ENCODE measurements around the gene OXCT1. TPM values are rescaled to one million over a fixed set of nuclear protein-coding genes. Genes with fewer than 3 reads are reported as not detected.

The OXCT1 gene
- total RNA-seq, 2 donors from 2014 or later: 32.8 to 161 TPM

DNA sequence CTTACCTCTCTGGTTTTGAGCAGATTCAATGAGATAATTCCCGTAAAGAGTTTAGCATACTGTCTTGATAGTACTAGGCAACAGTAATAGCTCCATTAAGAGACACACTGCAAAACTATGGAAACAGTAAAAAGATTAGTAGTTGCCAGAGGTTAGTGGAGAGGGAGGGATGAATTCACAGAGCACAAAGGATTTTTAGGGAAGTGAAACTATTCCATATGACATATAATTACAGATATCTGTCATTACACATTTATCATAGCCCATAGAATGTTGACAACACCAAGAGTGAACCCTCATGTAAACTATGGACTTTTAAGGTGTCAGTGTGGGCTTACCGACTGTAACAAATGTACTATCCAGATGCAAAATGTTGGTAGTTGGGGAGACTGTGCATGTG, 183.5 kb downstream of the OXCT1 start:
- TF ChIP-seq CTCF (IDR thresholded peaks at IDR 0.05): no peak
- Histone ChIP-seq H3K27ac (no peak overlapping the region), H3K4me3 (no peak overlapping the region), H3K27me3 (no peaks in the 10 kb centered on the region), H3K4me1 (no peaks in the 10 kb centered on the region), H3K9me3 (no peaks in the 10 kb centered on the region), H3K36me3 (no peaks in the 10 kb centered on the region)
- DNase-seq (ENCODE audit: low spot score): no peak

- H3K4me3 ChIP-seq: no peak overlapping the region
- H3K36me3 ChIP-seq: no peaks in the 10 kb centered on the region
- H3K27me3 ChIP-seq: no peaks in the 10 kb centered on the region
- no peak overlapping the region for H3K27ac ChIP-seq
- H3K9me3 ChIP-seq: no peaks in the 10 kb centered on the region
- DNase-seq (ENCODE audit: low spot score): no peak
- no peak for TF ChIP-seq CTCF (IDR thresholded peaks at IDR 0.05)
- H3K4me1 ChIP-seq: no peaks in the 10 kb centered on the region
These were observed 184.0 kb downstream of the OXCT1 start for GRCh38 chr5:41686191-41686590.

DNA sequence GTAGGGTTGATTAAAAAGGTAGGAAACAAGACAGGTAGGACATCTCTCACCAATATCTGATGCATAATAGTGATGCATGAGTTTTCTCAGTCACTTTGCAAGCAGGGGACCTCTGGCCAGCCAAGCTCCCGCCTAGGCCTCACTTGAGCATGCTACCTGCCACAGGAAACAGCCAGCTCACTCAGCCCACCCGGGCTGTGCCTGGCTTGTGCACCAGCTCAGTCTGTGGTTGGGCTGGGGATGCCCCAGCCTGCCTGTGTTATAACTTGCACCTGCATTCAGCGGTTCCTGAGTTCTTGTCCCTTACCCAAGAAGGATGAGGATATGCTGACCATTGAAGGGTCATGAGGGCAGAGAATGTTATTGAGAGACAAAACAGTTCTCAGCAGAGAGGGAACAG, 187.0 kb downstream of the OXCT1 start:
- Histone ChIP-seq H3K4me3 (no peak overlapping the region), H3K9me3 (peaks cover 0 to 10% of the 10 kb centered on the region in 2 donors), H3K27ac (no peak overlapping the region), H3K27me3 (no peaks in the 10 kb centered on the region), H3K4me1 (no peaks in the 10 kb centered on the region), H3K36me3 (no peaks in the 10 kb centered on the region)
- no peak for TF ChIP-seq CTCF (IDR thresholded peaks at IDR 0.05)
- no peak for DNase-seq (ENCODE audit: low spot score)

DNA sequence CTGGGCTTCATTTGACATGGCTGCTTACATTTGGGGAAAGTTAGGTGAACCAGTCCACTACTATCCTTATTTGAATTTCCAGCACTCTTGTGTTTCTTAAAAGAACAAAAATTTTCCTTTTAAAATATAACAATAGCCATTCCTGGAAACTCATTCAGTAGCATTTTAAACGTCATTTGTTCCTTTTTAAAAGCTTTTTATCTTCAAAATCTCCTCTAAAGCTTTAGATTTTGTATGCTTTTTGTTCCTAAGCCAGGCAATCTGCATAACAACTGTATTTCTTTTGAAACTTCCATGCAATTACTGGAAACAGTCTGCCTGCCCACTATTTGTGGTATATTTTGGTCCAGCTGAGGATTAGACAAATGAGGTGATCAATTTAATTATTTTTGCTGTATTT, 187.6 kb downstream of the OXCT1 start:
- peaks cover 0 to 10% of the 10 kb centered on the region in 2 donors for H3K9me3 ChIP-seq
- TF ChIP-seq CTCF (IDR thresholded peaks at IDR 0.05): no peak
- H3K4me1 ChIP-seq: no peaks in the 10 kb centered on the region
- H3K27ac ChIP-seq: no peak overlapping the region
- no peak overlapping the region for H3K4me3 ChIP-seq
- no peak for DNase-seq (ENCODE audit: low spot score)
- H3K36me3 ChIP-seq: no peaks in the 10 kb centered on the region
- no peaks in the 10 kb centered on the region for H3K27me3 ChIP-seq

GRCh38 chr5:41681840-41682239, 188.4 kb downstream of the OXCT1 start:
- DNase-seq (ENCODE audit: low spot score): no peak
- Histone ChIP-seq H3K27ac (no peak overlapping the region), H3K4me1 (no peaks in the 10 kb centered on the region), H3K4me3 (no peak overlapping the region), H3K36me3 (no peaks in the 10 kb centered on the region), H3K9me3 (peaks cover 0 to 10% of the 10 kb centered on the region in 2 donors), H3K27me3 (no peaks in the 10 kb centered on the region)
- no peak for TF ChIP-seq CTCF (IDR thresholded peaks at IDR 0.05)

Other genes starting within 250 kb of the OXCT1 start
- 10 to 100 TPM; 11.2 to 13.9 TPM for gene RIMOC1, start 33.9 kb upstream of the OXCT1 start, total RNA-seq
- 1 to 10 TPM; 2.8 to 5.4 TPM for gene FBXO4, start 54.9 kb upstream of the OXCT1 start, total RNA-seq

Measured in right atrium auricular region (tissue), 2 donors.